Testis (tissue), 2 donors: ENCODE data around the gene CCDC106.

Experiments used
- CTCF ChIP-seq, 3 experiments: fragments of 450-650 bp in 2 of 3; fragments of 200-600 bp in 1 of 3; sonication (generic) in 1 of 3; IDR thresholded peaks; one replicate each; pipeline ENCODE4 v1.5.1; 2016 to 2019; ENCODE audit warnings: antibody characterized with exemption in 3 of 3, mild to moderate bottlenecking in 2 of 3, moderate library complexity in 1 of 3
- POLR2A ChIP-seq: fragments of 450-650 bp; IDR thresholded peaks from one replicate; pipeline ENCODE4 v1.6.1; 2017; ENCODE audit warnings: antibody characterized with exemption, mild to moderate bottlenecking, moderate library complexity

GRCh38 chr19:55611300-55611982 lies 36.6 kb upstream of the CCDC106 start:
- TF ChIP-seq CTCF (IDR thresholded peaks at IDR 0.05) (no peak), POLR2A (no peak)
